Stimulated activated CD8-positive, alpha-beta memory T cell treated with anti-CD3 and anti-CD28 coated beads, Interleukin-4, amount 100 ng/mL, for 24 hours (primary cell): Measurements from ENCODE around the gene AFAP1.
"Not testable (repeated sequence)": the region's sequence is repeated elsewhere in the genome, so short reads cannot be mapped to it uniquely, and the experiment has no call there.

Experiments
- DNase-seq: peaks from one replicate; pipeline ENCODE4 v3.0.0-alpha.2; 2020; ENCODE audit warnings: low read depth

The AFAP1 gene

DNA sequence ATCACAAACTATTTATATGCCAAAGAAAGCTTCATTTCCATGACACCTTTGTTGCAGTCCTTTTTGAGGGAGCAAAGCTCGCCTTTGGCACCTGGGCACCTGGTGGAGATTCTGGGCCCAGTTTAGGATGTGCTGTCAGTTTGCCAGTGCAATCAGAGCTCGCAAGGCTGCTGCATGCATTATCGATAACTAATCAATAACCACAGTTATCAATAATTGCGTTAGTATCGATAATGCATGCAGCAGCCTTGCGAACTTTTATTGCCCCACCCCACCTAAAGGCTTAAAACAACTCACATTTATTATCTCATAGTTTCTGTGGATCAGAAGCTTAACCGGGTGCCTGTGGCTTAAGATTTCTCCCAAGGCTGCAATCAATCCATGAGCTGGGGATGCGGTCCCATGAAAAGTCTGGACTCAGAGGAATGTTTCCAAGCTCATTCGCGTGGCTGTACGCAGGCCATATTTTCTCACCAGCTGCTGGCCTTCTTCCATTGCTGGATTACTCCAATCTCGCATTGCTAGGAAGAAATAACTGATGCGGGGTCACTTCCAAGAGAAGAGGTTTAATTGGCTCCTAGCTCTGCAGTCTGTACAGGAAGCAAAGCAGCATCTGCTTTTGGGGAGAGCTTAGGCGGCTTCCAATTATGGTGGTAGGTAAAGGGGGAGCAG lies 6.2 kb upstream of the AFAP1 start:
- no peak for DNase-seq

DNA sequence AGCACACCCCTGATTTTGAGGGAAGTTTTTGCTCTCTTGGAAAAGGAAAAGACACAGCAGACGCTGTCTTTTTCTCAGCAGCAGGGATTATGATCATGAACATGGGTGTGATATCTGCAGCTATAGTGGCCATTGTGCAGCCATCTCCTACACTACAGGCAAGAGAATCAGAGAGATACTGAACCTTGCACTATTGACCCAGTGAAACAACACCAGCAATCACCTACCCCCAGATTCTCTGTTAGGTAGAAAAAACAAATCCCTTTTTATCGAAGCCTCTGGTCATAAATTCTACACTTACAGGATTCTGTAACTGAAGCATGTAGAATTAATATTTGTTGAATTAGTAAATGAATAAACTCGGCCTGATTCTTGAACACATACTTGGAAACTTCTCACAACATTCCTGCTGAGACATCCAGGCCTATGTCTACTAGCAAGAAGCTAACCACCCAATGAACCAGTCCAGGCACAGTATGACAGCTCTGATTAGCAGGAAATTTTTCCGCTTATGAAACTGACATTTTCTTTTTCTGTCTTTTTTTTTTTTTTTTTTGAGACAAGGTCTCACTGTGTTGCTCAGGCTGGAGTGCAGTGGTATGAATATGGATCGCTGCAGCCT lies 5.0 kb upstream of the AFAP1 start:
- no peak for DNase-seq

- not testable (repeated sequence) for DNase-seq
These were observed 4.0 kb upstream of the AFAP1 start for GRCh38 chr4:7943688-7944087.

DNA sequence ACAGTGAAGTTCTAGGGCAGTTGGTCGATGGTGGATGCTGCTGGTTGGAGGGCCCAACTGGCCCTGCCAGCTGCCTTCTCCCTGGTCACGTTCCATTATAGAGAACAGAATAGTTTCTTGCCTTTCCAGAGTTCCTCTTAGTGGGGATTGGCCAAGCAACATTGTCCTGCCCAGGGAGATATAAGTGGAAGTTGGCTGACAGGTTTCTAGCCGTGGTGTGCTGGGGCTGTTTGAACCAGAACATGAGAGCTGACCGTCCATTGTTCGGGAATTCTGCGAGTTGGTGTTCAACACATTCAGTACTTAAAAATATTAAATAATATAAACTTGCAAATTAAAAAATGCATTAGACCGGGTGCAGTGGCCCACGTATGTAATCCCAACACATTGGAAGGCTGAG lies 3.5 kb upstream of the AFAP1 start:
- no peak for DNase-seq

- no peak for DNase-seq
These were observed 2.4 kb upstream of the AFAP1 start for GRCh38 chr4:7941965-7942496.

- DNase-seq, result no peak
These were observed 1.7 kb upstream of the AFAP1 start for GRCh38 chr4:7941111-7941964.

- DNase-seq, result no peak
These were observed 868 bp downstream of the AFAP1 start for GRCh38 chr4:7938609-7939376.

- no peak for DNase-seq
These were observed 1.4 kb downstream of the AFAP1 start for GRCh38 chr4:7938266-7938608.

DNA sequence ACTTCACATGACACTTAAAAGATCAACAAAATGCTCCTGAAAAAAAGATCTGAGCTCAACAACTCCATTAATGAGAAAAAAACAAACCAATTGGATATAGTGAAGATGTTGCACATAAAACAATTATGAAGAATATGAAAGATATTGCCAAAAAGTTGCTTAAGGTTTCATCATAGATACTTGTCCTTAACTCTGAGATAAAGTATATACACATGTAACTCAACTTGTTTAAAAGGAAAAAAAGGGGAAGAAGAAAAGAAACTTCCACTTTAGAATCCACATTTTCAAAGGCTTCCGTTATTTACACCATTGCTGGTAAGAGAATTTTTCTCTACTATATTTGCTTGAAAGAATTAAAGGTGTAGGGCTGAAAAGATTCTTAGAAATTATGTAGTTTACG lies 2.7 kb downstream of the AFAP1 start:
- no peak for DNase-seq

GRCh38 chr4:7933651-7934510 lies 5.8 kb downstream of the AFAP1 start:
- DNase-seq, result no peak

- no peak for DNase-seq
These were observed 7.4 kb downstream of the AFAP1 start for GRCh38 chr4:7932287-7932686.

DNA sequence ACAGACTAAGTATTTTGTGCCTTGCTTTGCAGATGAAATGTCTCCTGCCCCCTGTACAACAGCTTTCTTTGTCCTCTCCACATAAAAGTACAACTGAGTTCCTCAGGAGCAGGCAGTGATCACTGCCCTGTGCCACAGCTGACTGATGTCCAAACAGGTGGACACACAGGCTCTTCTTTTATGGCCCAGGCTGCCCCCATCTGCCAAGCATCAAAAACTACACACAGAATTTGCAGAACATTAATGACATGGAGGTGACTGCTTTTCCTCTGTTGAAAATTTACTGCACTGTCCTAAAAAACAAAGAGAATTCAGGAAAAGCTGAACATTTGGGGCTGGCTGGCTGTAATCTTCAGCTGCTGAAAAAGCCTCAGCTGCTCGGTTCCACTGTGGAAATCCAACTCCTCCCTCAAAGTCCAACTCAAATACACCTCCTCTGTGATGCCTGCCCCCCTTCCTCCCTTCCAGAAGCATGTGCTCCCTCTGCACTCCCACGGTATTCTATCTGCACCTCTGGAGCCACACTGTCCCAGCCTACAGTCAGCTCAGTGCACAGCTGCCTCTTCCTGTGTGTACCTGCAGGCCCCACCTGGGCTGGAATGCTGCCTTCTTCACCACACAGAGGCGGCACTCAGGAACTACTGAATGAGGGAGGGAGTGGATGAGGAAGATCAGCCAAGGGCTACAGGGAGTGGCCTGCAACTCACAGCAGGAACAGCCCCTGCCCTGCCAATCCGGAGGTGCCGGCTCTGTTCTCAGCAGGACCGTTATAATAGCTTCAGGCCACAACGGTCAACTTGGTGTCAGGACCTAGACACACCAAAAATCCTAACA lies 10.3 kb downstream of the AFAP1 start:
- DNase-seq, result no peak

DNA sequence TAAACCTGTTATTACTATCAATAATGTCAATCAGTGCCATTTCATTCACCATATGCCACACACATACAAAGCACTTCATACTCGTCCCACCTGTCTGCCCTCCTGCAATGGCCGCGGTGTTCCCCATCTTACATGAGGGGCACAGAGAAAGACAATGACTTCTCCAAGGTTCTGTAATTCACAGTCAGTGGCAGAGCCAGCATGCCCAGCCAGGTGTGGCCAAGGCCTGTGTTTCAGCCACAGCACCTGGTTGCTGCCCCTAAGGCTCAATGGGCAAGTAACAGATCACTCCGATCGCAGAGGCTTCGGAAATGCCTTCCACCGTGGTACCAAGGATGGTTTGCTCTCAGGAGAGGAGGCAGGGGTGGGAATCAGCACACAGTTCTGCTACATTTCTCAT lies 10.9 kb downstream of the AFAP1 start:
- no peak for DNase-seq

- DNase-seq, result no peak
These were observed 12.8 kb downstream of the AFAP1 start for GRCh38 chr4:7926822-7927221.

GRCh38 chr4:7924570-7924969 lies 15.1 kb downstream of the AFAP1 start:
- no peak for DNase-seq

DNA sequence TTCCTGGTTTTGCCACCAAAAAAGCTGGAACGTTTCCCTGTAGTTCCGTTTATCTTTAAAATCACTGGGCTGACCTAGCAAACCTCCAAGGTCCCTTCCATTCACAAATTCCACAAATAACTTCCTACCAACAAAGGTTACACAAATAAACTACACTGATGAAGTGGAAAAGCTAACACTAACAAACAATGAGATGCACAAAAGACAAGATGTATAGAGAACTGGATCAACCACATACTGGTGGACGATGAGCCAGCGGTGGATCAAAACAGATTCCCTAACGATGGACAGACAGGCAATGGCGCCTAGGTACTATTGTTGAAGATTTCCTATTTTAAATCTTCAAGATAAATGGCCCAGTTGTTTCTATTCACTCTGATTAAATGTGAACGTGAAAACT lies 15.5 kb downstream of the AFAP1 start:
- DNase-seq, result no peak

GRCh38 chr4:7922466-7922865 lies 17.2 kb downstream of the AFAP1 start:
- no peak for DNase-seq

DNA sequence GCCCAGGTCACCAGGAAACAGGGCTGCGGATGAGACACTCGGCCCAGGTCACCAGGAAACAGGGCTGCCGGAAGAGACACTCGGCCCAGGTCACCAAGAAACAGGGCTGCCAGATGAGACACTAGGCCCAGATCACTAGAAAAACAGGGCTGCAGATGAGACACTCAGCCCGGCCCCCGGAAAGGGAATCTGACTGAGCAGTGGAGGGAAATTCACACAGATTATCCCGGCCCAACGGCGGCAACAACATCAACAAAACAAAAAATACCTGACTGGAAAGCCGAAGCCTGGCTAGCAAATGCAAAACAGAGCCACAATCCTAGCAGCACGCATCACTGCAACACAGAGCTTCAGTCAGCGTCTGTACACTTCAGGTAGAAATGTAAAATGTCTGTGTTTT lies 20.7 kb downstream of the AFAP1 start:
- no peak for DNase-seq

DNA sequence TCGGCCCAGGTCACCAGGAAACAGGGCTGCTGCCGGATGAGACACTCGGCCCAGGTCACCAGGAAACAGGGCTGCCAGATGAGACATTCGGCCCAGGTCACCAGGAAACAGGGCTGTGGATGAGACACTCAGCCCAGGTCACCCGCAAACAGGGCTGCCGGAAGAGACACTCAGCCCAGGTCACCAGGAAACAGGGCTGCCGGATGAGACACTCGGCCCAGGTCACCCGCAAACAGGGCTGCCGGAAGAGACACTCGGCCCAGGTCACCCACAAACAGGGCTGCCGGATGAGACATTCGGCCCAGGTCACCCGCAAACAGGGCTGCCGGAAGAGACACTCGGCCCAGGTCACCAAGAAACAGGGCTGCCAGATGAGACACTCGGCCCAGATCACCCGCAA lies 21.5 kb downstream of the AFAP1 start:
- not testable (repeated sequence) for DNase-seq

DNA sequence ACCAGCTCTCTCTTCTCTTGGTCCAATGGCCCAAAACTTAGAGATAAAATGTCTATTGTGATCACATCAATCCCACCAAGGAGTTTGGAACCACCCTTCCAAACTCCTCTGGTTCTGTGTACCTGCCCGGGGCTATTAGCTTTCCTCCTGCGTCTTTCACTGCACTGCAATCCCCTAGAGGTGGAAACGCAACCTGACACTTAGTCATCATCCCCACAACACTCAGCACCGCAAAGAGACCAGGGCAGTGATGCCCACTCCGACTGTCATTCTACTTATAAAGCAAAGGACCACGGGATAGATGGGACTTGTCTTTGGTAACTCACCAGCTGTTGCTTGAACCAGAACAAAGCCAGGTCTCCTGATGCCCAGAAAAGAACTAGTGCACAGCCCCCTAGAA lies 22.0 kb downstream of the AFAP1 start:
- no peak for DNase-seq
